GM21619 (cell line): ENCODE data around the gene RNLS.

Source experiments
- ATAC-seq: cut with Tn5 transposase; IDR thresholded peaks from one replicate; pipeline ENCODE4 v1.9.1; 2021; ENCODE audit not compliant: unreplicated experiment

The RNLS gene

DNA sequence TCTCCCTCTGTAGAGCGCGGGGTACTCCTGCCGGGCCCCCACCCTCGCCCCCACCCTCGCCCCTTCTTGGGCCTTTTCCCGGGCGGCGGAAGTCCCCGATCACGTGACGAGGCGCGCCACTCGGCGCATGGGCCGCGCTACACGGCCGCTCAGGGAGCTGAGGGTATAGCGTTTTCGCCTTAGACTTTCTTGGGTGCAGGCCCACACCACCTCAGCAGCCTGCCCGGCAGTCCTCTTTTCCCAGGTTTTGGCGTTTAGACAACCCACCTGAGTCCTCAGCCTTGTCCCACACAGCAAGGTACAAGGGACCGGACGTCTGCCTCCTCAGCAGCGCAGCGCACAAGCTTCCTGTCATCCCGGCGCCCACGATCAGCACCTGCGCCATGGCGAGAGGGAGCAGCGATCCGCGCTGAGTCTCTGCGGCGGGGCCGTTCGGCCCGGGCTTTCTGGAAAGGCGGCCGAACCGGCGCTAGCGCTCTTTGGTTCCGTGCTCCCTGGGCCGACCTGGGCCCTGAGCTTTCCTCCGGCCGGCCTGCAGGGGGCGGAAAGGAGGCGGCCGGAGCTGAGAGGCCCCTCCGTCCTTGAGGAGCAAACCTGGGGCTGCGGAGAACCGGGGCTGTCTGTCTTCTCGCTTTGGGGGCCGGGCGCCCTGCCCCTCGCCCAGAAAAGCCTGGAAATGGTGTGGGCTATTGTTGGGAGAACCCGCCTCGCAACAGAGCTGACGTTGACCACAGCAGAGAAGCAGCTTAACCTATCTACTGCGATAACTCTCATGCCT is at the start of gene RNLS:
Gene RNLS, minus strand, starts transcription at position 513 of the 778 bp plus-strand sequence.
- ATAC-seq: peak; percentile 86

DNA sequence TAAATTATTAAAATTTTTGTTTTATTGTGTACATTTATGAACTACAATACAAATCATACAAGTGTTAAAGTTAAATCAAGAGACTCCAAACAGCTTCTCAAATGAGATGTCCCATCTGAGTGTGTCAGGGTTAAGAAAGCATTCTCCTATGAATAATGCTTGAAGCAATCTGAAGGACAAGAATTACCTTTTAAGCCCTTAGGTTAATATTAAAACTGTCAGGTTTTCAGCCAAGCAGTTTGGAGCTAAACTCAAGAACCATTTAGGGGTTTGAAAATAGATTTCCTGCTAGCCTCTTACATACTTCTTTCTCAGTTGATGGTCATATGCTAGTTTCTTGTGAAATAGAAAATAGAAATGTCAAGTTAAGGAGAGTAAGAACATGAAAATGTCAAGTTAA is 41.7 kb upstream of the RNLS start:
- ATAC-seq: no peak

DNA sequence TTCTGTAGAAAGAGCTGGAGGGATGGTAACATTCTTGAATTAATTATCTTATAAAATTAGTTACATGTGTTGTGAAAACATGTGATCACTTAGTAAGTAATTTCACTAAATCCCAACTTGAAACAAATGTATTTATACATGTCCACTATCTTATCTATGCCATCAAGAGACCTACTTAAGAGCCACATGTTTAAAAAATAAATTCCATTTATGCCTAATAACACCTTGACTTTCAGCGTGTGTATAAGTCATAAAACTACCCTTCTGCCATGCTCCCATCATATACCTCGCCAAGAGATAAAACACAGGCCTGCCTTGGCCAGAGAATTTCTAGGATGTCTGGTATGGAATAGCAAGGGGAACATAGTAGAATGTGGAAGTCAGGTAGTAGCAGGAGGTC is 40.7 kb upstream of the RNLS start:
- no peak for ATAC-seq

DNA sequence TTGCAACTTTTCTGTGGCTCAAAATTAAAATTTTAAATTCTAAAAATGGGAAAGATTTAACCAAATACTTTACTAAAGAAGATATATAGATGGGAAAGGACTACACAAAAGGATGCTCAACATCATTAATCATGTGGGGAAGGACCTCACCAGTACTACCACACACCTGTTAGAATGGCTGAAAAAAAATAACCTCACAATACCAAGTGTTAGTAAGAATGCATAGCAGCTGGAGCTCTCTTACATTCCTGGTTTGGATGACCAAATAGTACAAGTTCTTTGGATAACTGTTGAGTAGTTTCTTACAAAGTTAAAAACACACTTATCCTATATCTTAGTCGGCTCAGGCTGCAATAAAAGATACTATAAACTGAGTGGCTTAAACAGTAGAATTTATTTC is 37.3 kb upstream of the RNLS start:
- no peak for ATAC-seq

DNA sequence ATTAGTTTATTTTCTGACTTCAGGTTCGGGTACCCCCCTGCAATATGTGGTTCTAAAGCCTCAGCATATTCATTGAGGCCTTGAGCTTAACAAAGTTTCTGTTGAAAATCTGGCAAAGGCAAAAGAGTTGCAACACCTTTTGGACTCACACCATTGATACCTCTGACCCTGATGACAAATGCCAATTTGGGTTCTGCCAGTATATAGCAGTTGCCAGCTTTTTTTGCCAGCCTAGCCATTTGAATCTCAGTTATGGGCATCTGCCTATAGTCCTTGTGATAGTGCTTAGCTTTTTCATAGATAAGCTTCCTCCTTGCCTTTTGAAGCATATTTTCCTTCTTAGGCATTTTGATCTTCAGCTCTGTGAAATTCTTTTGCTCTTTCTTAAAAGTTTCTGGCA is 35.4 kb upstream of the RNLS start:
- no peak for ATAC-seq

DNA sequence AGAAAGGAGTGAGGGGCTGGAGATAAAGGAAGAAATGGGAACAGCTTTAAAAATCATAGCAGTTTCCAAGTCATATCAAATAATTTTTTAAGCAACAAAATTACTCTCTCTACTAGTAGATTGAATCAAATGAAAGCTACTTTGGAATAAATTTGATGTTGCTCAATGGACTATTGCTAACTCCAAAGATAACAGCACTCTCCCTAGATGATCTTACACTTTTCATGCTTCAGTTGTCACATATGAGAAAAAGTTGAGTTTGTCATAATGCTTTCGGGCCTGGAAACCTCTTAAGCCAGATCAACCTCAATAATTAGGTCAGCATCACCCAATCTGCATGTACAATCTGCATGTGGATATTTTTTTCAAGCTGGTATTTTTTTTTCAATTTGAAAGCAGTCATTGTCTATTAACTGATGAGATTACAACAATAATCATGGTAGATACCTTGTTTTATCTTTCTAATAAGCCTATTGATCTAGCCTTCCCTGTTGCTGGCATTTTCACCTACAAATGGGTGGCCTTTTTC is 34.7 kb upstream of the RNLS start:
- ATAC-seq: no peak

DNA sequence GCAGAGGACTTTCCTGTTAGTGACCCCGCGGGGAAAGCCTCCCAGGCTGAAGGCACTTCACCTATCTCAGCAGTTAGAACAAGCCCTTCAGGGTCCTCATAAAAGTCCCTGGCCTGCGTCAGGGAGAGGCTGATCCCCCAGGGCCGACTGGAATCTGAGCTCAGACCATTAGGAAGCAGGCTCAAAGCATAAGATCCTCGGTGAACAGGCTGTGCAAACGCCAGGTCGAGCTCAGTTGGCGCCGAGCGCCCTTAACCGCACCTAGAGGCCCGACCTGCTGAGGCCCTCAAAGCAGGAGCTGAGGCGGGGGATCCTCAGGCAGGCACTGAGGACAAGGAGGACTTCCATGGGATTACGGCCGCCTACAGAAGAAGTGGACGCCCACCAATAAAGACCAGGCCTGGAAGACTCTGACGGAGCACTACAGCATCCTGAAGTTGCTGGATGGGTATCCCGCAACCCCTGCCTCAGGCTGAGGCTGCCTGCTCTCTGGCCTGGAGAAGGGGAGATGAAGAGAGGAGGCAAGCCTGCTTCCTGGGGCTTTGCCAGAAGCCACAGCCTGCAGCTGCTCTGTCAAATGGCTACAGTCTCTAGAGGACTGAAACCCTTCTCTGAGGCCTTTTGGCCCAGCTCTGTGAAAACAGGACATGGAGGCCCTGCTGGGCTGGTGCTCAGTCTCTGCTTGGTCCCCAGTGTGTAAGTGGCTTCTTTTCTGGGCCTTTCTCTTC is 33.3 kb upstream of the RNLS start:
- ATAC-seq: no peak

DNA sequence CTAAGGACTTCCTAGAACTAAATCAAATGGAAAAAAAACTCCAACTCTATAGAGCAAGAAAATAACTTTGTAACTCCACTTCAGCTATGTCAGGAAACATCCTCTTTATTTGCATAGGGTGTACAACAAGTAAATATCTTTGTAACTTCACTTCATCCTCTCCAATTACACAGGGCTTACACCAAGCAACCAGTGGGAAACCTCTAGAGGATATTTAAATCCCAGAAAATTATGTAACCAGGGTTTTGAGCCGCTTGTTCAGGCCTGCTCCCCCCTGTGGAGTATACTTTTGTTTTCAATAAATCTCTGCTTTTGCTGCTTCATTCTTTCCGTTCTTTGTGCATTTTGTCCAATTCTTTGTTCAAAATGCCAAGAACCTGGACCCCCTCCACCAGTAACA is 25.7 kb upstream of the RNLS start:
- no peak for ATAC-seq

DNA sequence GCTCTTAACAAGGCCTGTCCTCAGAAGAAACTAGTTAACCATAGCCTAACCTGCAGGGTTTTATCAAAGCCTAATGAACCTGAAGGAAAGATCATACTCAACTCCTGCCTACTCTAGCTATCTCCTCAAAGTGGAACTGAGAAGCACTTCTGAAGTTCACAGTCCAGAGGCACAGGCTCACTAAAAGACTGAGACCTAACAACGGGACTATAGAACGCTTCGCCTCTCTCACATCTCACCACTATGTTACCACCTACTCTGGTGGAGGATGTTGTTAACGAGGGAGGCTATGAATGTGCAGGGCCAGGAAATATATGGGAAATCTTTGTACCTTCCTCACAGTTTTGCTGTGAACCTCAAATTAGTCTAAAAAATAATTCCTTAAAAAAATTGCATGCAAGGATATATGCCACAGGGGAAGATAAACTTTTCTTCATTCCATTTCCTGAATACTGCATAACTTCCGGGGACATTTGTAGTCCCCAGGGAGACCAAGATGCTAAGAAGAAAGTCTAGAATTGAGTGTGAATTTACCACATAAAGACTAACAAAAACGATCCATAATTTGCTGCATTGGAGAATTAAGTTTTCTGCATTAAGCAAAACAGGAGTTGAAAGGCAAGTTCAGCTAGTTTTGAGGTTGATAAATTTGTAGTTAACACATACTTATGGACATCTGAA is 25.1 kb upstream of the RNLS start:
- ATAC-seq: peak; percentile 57

DNA sequence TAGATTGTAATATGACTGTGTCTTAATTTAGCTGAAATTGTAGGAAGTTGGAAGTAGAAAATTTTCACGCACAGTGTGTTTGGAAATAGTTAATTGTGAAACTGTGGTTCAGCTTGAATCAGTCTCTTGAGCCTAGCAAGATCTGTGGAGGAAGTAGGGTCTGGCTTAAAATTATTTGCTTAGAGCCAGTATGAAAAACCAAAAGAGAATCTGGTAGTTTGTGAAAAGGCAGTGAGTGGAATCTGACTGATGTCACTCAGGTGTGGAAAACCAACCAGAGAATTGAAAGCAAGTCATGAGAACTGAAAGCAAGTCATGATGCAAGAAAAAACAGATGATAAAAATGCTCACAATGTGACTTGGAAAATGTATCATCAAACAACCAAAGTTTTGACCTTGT is 14.9 kb upstream of the RNLS start:
- ATAC-seq: peak; percentile 94

DNA sequence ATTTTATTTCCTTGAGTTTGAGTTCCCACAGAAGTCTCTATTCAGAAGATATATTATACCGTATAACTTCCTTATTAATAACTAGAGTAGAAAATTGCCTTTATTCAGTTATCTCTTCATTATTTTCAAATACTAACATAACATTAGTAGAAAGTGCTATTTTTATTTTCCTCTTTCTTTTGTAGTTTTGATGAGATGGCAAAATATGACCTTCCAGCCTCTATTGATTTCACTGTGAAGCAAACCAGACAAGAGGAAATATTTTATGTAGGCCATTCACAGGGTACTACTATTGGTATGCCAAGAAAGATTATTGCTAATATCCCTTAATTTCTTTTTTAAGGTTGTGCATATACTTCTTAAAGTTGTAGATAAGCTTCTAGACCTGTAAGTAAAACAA is 11.4 kb upstream of the RNLS start:
- ATAC-seq: no peak

DNA sequence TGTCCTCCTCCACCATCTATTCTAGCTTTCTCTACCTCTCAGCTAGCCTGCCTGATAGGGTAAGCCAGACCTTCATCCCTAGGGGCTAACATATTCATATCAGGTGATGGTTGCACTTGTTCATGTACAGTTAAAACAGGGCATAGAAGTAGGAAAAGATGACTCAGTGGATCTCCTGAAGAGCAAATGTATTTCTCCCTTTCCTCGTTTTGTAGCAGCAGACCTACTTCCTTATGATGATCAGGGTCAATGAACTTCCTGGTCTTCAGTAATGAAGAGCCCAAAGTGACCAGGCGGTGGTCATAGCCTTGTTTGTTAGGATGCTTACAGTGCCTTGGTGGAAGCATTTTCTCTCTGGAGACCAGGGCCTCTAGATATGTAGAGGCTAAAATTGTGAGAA is 9.8 kb upstream of the RNLS start:
- no peak for ATAC-seq

DNA sequence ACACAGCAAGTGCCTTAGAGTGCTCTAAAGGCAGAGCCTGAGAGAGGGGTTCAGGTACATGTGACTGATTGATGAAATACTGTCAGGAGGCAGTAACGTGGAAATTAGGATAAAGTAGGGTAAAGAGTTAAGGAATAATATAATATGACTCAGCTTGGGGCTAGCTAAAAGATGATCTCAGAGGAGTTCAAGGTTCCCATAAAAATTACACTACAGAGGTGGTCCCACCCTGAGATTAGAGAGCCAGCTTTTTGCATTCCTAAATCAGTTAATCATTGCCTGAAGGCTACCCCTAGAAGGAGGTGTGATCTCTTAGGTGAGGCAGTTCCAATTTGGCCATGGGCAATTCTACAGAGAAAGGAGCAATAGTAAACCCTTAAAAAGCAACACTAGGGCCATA is 9.3 kb upstream of the RNLS start:
- no peak for ATAC-seq

DNA sequence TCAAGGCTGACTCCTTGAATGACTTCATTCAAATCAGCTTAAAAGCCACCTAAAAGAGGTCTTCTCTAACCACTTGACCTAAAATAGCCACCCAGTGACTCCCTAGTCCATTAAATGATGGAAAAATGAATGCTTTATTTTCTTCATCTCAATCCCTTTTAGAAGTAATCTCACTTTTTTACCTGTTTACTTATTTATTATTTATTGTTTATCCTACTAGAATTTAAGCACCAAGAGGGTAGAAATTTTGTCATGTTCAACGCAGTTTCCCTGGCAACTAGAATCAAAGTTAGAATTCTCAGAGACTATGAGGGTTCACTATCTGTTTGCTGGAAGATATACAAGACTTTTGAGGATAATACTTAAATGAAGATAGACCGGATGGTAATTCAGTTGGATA is 3.3 kb upstream of the RNLS start, which contains the start of gene LIPJ:
Gene LIPJ, plus strand, starts transcription at position 301 of the 400 bp plus-strand sequence. CDS start 3,926 bp downstream, outside the sequence.
- no peak for ATAC-seq

DNA sequence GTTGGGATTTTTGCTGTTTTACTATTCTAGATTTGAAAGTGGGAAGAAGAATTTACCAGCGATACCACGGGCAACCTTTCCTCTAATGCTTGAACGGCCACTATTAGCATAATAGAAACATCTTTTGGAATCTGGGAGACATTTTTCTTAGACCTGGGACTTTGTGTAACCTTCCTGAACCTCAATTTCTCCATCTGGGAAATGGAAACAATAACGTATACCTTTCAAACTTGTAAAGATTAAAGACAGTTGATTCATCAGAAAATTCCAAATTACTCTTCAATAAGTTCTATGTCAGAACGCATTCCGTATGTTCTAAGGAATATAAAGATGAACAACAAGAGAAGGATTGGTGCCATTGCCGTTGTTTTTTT is 453 bp upstream of the RNLS start:
- ATAC-seq: no peak

DNA sequence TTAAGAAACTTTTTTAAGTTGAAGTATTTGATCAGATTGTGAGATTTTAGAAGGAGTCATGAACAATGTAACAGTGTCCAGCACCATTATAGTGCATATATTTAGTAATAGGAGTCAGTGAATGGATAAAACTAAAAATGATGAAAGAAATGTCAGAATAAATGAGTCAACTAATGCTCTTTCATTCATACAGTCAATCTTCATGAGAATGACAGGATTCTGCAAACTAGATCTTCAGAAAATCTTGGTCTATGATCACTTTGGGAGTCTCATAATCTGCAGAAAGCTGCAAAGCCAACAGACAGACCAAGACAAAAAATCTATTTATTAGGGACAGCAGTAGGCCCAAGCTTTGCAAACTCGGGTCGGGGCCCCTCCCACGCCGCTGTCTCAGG is 710 bp downstream of the RNLS start:
- no peak for ATAC-seq

DNA sequence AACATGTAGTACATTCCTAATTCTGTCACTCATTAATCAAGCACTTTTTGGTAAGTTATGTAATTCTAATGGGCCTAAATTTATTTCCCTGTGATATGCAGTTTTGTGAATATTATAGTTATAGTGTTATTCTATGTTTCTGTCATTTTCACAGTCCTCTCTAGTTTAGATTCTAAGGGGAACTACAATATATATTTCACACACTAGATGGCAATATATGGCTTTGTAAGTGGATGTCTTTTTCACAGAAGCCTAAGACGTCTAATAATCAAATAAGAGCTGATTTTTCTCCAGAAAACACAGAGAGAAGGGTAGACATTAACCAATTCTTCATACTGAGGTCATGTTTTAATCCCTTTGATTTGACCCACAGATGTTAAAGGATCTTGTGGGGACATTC is 18.0 kb downstream of the RNLS start:
- ATAC-seq: no peak

DNA sequence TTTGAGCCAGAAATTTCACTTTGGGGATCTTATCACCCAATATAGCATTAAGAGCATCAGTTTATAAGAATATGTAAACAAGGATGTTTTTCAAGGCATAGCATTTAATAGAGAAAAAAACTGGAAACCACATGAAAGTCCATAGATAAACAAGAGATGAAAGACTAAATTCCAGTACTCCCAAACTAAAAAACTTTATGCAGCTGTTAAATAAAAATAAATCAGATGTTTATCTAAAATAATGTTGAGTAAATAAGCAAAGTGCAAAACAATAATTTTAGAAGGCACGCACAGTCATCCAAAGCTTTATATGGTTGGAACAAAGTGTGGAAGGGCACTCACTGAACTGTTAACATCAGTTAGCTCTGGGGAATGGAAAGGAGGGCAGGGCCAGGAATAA is 21.0 kb downstream of the RNLS start:
- no peak for ATAC-seq

DNA sequence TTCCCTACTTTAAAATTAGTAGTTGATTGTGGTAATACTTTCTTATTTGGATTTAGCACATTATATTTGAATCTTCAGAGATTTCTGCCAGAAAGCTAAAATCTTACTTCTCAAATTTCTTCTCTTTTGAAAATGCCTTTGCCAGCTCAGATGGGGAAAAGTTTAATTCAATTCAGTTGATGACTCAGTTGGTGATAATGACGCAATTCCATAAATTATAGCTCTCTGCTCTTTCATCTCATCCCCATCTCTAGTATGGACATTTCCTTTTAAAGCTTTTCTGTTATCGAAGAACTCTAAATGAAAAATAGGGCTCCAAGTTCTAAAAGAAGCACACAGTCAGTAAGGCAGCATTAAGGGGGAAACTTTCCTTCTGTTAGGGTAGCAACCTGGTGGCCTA is 25.5 kb downstream of the RNLS start:
- ATAC-seq: no peak

DNA sequence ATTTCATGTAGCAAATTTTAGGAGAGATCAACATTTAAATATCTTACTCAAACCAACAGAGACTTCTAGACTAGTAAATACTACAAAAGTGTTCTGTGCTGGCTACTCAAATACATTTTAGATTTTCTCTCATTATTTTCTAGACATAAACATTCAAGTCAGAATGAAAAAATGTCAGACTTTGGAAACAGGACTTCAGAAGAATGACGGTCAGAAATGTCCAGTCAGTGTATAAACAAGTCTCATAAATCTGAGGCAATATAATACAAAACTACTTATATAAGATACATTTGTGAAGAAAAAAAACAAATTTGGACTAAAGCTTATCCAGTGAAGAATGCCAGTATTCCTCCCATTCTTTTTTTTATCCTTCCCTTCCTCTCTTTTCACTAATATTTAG is 25.9 kb downstream of the RNLS start:
- ATAC-seq: no peak

DNA sequence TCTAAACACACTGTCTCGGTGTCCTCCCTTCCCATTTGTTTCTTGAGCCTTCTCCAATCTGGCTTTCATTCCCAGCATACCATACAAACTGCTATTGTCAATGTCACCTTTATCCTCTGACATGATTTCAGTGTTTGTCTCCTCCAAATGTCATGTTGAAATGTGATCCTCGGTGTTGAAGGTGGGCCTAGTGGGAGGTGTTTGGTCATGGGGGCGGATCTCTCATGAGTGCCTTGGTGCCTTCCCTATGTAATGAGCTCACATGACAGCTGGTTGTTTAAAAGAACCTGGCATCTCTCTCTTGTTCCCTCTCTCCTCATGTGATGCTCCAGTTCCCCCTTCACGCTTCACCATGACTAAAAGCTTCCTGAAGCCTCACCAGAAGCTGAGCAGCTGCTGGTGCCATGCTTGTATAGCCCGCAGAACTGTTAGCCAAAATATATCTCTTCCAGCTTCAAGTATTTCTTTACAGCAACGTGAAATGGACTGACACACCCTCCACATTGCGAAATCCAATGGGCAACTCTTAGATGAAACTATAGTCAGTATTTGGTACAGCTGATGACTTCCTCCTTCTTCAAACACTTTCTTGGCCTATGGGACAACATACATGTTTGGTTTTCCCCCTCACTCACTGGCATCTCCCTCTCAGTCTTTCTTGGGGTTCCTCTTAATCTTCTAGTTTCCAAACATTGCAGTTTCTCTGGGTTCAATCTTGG is 27.8 kb downstream of the RNLS start:
- no peak for ATAC-seq
